ENCODE results near the gene SELENOM. TPM values are rescaled to one million over a fixed set of nuclear protein-coding genes. Genes with fewer than 3 reads are reported as not detected.

The SELENOM gene
- total RNA-seq, 2 donors from 2014 or later: 535 to 575 TPM

- peak; percentile 53 for DNase-seq (ENCODE audit: low spot score)
- intact Hi-C loops (cut with DNase I): no loop called here
Observed at GRCh38 chr22:31136711-31137110, 29.3 kb upstream of the SELENOM start.

- peak; percentile 4 for DNase-seq (ENCODE audit: low spot score)
- intact Hi-C loops (cut with DNase I): no loop called here
Observed at GRCh38 chr22:31136155-31136554, 28.8 kb upstream of the SELENOM start.

- peak; percentile 43 for DNase-seq (ENCODE audit: low spot score)
- intact Hi-C loops (cut with DNase I): no loop called here
Observed at GRCh38 chr22:31135706-31136105, 28.3 kb upstream of the SELENOM start.

- intact Hi-C loops (cut with DNase I): no loop called here
- DNase-seq (ENCODE audit: low spot score): no peak
Observed at GRCh38 chr22:31134688-31135087, 27.3 kb upstream of the SELENOM start.

GRCh38 chr22:31133911-31134310 is 26.5 kb upstream of the SELENOM start:
- intact Hi-C loops (cut with DNase I): no loop called here
- DNase-seq (ENCODE audit: low spot score): peak; percentile 72

GRCh38 chr22:31130873-31131272 is 23.5 kb upstream of the SELENOM start:
- intact Hi-C loops (cut with DNase I): no loop called here
- DNase-seq (ENCODE audit: low spot score): no peak

GRCh38 chr22:31128156-31128555 is 20.8 kb upstream of the SELENOM start:
- DNase-seq (ENCODE audit: low spot score): no peak
- intact Hi-C loops (cut with DNase I): loop anchor here in 1 of 2 donors (10.0 kb wide), 1 partner anchor 363 kb away; no protein-coding TSS in a partner anchor

GRCh38 chr22:31127181-31127772 is 19.9 kb upstream of the SELENOM start:
- intact Hi-C loops (cut with DNase I): loop anchor here in 1 of 2 donors (10.0 kb wide), 1 partner anchor 362 kb away; no protein-coding TSS in a partner anchor
- no peak for DNase-seq (ENCODE audit: low spot score)

GRCh38 chr22:31126869-31127175 is 19.5 kb upstream of the SELENOM start:
- DNase-seq (ENCODE audit: low spot score): no peak
- intact Hi-C loops (cut with DNase I): loop anchor here in 1 of 2 donors (10.0 kb wide), 1 partner anchor 362 kb away; no protein-coding TSS in a partner anchor

- DNase-seq (ENCODE audit: low spot score): no peak
- intact Hi-C loops (cut with DNase I): loop anchor here in 1 of 2 donors (10.0 kb wide), 1 partner anchor 361 kb away; no protein-coding TSS in a partner anchor
Observed at GRCh38 chr22:31126128-31126868, 18.9 kb upstream of the SELENOM start.

GRCh38 chr22:31125521-31126117 is 18.3 kb upstream of the SELENOM start:
- DNase-seq (ENCODE audit: low spot score): no peak
- intact Hi-C loops (cut with DNase I): loop anchor here in 1 of 2 donors (10.0 kb wide), 1 partner anchor 361 kb away; no protein-coding TSS in a partner anchor

- DNase-seq (ENCODE audit: low spot score): no peak
- intact Hi-C loops (cut with DNase I): loop anchor here in 1 of 2 donors (10.0 kb wide), 1 partner anchor 360 kb away; no protein-coding TSS in a partner anchor
Observed at GRCh38 chr22:31124811-31125465, 17.6 kb upstream of the SELENOM start.

- intact Hi-C loops (cut with DNase I): loop anchor here in 1 of 2 donors (10.0 kb wide), 1 partner anchor 359 kb away; no protein-coding TSS in a partner anchor
- DNase-seq (ENCODE audit: low spot score): no peak
Observed at GRCh38 chr22:31124290-31124689, 16.9 kb upstream of the SELENOM start.

GRCh38 chr22:31123292-31123602 is 15.9 kb upstream of the SELENOM start:
- intact Hi-C loops (cut with DNase I): loop anchor here in 1 of 2 donors (10.0 kb wide), 1 partner anchor 358 kb away; no protein-coding TSS in a partner anchor

GRCh38 chr22:31122532-31123291 is 15.3 kb upstream of the SELENOM start, which contains the start of gene INPP5J:
TSS of gene INPP5J (plus strand) at chr22:31122966. CDS start at chr22:31123015, 49 bp downstream.
- DNase-seq (ENCODE audit: low spot score): peak; percentile 57
- intact Hi-C loops (cut with DNase I): loop anchor here in 1 of 2 donors (10.0 kb wide), 1 partner anchor 358 kb away; no protein-coding TSS in a partner anchor

More at GRCh38 chr22:31123292-31123602, 15.9 kb upstream of the SELENOM start:
- no peak for DNase-seq (ENCODE audit: low spot score)

- intact Hi-C loops (cut with DNase I): loop anchor here in 1 of 2 donors (10.0 kb wide), 1 partner anchor 357 kb away; no protein-coding TSS in a partner anchor
- DNase-seq (ENCODE audit: low spot score): no peak
Observed at GRCh38 chr22:31122196-31122531, 14.8 kb upstream of the SELENOM start.

GRCh38 chr22:31121403-31121802 is 14.0 kb upstream of the SELENOM start:
- intact Hi-C loops (cut with DNase I): loop anchor here in 1 of 2 donors (10.0 kb wide), 1 partner anchor 357 kb away; no protein-coding TSS in a partner anchor
- no peak for DNase-seq (ENCODE audit: low spot score)

- intact Hi-C loops (cut with DNase I): loop anchor here in 1 of 2 donors (10.0 kb wide), 1 partner anchor 356 kb away; no protein-coding TSS in a partner anchor
- no peak for DNase-seq (ENCODE audit: low spot score)
Observed at GRCh38 chr22:31120642-31121041, 13.3 kb upstream of the SELENOM start.
